Endothelial cell (in vitro differentiated cells): ENCODE measurements around the gene CSF1R. TPM values are rescaled to one million over a fixed set of nuclear protein-coding genes. Genes with fewer than 3 reads are reported as not detected.

Experiments
- total RNA-seq: library from RNA; stranded (reverse); fragmentation: NEBNext Ultra II Directional; extraction: Animal tissue kit (Norgen Biotek cat#: 25700); gene quantifications from one replicate; pipeline ENCODE4 v1.2.1, GENCODE V29; 2021; ENCODE audit not compliant: unreplicated experiment

The CSF1R gene
- total RNA-seq, 1 donor from 2014 or later: 2.7 TPM

Other genes starting within 250 kb of the CSF1R start
- gene PDE6A, start 141.8 kb downstream of the CSF1R start, total RNA-seq: not detected
- 22.2 TPM for gene SLC26A2, start 125.8 kb downstream of the CSF1R start, total RNA-seq
- gene TIGD6, start 85.9 kb downstream of the CSF1R start, total RNA-seq: 3.5 TPM
- gene HMGXB3, start 85.8 kb downstream of the CSF1R start, total RNA-seq: 55.7 TPM
- 23.7 TPM for gene PDGFRB, start 69.3 kb upstream of the CSF1R start, total RNA-seq
- gene CDX1, start 80.2 kb upstream of the CSF1R start, total RNA-seq: 0.59 TPM
- not detected for gene SLC6A7, start 103.5 kb upstream of the CSF1R start, total RNA-seq
- gene CAMK2A, start 203.2 kb upstream of the CSF1R start, total RNA-seq: 1.1 TPM
- gene ARSI, start 216.4 kb upstream of the CSF1R start, total RNA-seq: 3.8 TPM